GM19025 (cell line): ENCODE results near the gene MATN4.
"Not testable (repeated sequence)": the region's sequence is repeated elsewhere in the genome, so short reads cannot be mapped to it uniquely, and the experiment has no call there.

Source experiments
- ATAC-seq: cut with Tn5 transposase; IDR thresholded peaks from one replicate; pipeline ENCODE4 v1.9.1; 2021; ENCODE audit warnings: mild to moderate bottlenecking, low read depth, moderate library complexity; ENCODE audit not compliant: unreplicated experiment

Gene MATN4, protein sequence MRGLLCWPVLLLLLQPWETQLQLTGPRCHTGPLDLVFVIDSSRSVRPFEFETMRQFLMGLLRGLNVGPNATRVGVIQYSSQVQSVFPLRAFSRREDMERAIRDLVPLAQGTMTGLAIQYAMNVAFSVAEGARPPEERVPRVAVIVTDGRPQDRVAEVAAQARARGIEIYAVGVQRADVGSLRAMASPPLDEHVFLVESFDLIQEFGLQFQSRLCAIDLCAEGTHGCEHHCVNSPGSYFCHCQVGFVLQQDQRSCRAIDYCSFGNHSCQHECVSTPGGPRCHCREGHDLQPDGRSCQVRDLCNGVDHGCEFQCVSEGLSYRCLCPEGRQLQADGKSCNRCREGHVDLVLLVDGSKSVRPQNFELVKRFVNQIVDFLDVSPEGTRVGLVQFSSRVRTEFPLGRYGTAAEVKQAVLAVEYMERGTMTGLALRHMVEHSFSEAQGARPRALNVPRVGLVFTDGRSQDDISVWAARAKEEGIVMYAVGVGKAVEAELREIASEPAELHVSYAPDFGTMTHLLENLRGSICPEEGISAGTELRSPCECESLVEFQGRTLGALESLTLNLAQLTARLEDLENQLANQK

DNA sequence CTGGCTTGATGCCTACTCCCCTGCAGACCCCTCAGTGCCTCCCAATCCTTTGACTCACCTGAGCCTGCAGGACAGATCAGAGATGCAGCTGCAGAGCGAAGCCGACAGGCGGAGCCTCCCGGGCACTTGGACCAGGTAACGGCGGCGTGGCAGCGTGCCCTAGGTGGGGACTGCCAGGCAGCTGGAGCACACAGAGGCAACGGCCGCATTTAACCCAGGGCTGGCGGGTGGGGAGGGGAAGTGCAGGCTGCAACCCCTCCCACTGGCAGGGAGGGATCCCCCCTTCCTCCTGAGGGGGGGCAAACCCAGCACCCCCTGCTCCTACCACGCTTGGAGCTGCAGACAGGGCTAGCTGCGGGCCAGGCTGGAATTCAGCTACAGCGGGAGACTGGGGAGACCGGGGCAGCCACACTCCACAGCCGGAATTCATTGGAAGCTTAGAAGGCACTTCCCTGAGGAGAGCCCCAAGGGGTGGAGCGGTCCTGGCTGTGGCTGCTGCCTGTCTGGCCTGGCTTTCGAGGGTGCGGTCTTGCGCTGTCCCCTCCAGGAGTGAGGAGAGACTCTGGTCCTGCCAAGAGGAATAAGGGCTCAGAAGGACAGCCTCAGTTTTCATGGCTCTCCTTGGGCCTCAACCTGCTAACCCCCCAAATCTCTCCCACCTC is at the start of gene MATN4:
MATN4 (minus strand) TSS at position 183 of the 662 bp plus-strand sequence. CDS start 2,717 bp downstream, outside the sequence.
- ATAC-seq, result no peak

DNA sequence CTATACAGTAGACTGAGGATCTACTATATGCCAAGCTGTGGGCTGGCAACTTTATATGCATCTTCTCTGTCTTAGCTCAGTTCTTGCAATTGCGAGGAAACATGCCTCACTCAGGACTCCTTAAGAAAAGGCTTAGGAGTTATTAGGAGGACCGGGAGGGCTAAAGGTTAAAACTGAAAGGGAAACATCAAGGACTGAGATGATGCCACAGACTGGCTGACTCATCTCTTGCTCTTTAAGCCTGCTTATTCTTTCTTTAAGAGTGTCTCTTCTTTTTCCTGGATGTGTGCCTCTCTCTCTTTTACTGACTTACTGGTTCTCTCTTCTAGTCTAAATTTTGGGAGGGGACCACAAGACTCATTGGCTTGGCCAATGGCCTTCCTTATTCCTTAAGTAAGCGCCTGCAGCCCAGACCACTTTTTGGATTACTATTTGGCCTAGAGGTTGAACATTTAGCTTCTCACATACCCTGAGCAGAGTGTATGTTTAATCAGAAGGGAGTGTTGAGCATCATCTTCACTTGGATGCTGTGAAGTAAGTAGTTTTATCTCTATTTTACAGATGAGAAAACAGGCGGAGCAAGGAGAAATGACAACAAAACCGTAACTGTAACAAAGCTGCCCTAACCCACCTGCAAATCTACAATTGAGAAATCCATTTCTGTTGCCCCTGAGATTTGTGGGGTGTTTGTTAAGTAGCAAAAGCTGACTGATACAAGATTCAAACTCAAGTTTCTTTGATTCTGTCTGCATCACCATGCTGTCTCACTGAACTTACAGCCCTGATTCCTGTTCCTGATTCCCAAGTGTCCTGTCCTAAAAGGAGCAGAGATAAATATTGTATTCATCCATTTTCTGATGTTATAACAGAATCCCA is 47.3 kb upstream of the MATN4 start:
- ATAC-seq, result no peak

DNA sequence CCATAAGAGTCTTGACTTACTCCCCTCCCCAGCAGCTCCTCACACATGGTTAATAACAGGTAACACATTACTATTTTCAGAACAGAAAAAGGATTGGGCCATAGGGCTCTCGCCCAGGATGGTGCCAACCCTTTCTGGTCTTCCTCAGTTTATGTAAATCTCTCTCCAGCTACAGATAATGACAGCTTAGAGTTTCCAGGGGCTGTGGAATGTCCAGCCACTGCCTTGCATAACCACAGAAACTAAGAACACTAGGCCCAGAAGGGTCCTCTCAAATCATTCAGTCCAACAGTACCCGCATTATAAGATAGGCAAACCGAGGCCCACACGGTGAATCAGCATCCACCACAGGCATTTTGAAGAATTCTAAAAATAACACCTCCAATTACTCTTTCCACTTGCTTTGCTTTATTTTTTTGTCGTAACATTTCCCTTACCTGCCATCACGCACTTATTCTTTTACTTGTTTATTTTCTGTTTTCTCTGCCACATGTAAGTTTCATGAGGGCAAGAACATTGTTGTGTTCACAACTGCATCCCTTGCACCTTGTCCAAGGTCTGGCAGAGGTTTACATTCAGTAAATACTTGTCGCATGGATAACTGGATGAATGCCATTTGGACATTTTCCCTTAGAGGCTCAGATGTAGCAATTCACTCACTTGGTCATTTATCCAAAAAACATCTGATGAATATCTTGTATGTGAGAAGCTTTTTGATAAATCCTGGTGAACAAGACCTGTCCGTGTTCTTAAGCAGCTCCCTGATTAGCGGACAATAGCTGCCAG is 46.5 kb upstream of the MATN4 start:
- no peak for ATAC-seq

DNA sequence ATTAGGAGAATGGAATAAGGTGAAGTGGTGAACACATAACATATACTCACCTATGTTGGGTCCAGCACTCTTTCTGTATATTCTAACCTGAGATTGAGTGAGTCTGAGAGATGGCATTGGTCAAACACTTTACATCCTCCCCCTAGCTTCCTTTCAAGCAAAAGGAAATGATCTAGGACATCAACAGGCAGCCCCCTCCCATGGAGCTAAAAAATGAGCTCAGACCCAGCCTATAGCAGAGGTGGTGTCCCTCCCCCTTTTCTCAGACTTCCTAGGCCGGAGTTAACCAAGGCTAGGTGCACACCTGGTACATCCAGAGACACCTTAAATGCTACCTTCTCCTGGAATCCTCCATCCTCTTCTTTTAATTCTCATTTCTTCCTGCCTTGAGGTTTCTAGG is 45.6 kb upstream of the MATN4 start:
- ATAC-seq, result no peak

DNA sequence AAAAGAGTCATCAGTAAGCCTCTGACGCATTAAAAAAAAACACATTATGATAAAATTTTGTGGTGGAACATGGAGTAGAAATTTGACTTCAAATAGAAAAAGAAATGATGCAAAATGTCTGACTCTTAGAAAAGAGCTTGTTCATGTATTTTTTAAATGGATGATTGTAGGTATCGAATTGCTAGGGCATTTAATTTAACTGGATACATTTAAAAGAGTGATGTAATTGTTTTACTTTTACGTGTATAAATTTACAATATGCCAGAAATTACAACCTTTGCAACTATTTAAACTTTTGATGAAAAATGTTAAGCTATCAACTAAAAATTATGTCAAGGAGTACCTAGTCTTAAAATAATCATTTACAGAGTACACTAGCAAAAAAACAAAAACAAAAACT is 44.6 kb upstream of the MATN4 start:
- ATAC-seq, result no peak

DNA sequence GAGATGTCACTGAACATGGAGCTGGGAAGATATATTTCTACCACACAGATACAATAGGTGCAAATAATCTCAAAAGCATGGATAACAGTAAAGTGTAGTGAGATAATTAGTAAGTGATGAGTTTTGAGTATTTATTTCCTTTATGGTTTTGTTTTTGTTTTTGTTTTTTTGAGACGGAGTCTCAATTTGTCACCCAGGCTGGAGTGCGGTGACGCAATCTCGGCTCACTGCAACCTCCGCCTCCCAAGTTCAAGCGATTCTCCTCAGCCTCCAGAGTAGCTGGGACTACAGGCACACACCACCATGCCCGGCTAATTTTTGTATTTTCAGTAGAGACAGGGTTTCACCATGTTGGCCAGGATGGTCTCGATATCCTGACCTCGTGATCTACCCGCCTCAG is 42.7 kb upstream of the MATN4 start:
- ATAC-seq, result not testable (repeated sequence)

DNA sequence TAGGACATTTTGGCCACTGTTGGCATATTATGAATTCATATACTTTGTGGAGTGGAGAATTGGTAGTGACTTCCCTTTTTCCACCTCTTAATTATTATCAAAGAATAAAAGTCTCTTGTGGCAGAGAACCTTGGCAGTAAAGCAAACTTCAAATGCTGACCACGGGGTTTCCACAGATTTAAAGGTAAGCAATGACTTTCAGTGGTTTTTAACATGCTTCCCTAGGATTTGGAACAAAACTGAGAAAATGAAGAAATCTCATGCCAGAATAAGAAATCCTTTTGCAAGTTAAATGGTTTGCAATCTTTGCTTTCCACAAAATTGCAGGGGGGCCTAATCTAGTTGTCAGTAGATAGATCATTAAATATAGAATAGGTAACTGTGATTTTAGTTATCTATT is 42.1 kb upstream of the MATN4 start:
- ATAC-seq, result no peak

DNA sequence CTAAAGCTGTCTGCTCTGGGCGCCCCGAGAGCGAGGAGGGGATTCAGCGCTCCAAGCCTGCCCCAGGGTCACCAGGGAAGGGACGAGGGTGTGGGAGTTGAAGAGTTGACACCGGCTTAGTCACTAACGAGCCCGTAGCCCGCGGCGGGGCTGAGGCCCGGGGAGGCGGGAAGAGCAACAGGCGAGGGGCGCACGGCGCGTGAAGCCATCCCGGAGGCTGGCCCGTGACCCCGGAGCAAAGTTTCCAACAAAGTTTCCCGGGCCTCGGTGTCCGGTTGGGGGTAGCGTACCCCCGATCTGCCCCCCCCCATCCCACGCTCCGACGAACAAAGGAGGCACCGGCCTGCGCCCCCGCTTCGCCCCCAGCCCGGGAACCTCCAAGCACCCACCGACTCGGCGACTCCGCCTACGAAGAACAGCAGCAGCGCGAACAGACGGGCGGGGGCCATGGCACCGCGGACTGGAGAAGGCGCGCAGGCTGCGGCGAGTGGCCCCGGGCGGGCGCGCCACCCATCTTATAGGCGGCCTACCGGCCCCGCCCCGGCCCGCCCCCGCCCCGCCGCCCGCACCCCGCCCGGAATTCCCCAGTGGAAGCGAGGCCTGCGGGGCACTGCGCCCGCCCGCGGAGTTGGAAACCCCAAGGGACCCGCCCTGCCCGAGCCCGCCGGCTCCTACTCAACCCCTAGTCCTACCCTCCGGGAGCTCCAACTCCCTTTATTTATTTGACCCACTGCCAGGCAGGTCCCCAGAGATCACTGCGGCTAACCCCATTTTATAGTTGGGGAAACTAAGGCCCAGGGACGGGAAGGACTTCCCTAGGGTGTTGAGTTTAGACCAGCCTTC is 40.1 kb upstream of the MATN4 start, which contains the start of gene SDC4:
SDC4 (minus strand) TSS at position 489 of the 843 bp plus-strand sequence; CDS start at position 449, 40 bp downstream.
- ATAC-seq, result no peak

DNA sequence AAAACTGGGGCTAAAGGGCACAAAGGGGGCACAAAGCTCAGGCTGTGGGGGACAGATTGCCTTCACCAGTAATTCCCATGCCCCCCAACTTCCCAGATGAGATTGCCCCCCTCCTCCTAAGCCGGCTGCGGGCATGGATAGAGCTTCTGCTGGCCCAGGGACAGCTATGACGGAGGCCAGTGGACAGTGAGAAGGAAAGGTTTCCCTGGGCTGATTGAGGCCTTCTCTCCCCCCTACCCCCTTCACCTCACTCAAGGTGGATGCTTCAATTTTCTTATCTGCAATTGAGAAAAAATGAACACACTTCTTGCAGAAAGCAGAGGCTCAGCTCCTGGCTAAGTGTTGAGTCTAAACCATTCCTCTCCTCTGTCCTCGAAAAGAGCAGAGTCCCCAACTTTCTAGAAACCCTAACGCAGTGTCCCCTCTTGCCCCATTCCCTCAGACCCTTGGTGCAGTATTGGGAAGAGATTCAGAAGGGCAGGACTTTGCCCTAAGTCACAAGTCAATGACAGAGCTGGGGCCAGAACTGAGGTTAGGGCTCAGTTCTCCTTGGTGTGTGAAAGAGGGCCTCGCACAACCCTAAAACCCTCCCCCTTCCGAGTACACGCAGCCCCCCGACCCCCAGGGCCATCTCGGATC is 39.3 kb upstream of the MATN4 start:
- ATAC-seq, result no peak

DNA sequence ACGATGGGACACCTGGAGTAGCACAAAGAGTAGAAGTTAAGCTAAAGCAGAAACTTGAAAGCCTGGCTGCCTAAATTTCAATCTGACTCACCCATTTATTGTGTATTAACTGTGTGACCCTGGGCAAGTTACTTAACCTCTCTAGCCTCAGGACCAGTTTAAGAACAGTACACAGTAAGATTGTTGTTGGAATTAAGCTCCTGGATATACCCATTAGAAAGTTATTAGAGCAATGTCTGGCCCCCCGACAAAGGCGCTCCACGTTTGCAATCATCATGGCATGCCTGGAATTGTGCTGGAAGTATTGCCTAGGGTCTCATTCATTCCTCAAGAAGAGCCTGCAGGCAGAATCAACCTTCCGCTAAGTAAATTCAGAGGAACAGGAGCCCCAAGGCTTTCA is 38.8 kb upstream of the MATN4 start:
- no peak for ATAC-seq

DNA sequence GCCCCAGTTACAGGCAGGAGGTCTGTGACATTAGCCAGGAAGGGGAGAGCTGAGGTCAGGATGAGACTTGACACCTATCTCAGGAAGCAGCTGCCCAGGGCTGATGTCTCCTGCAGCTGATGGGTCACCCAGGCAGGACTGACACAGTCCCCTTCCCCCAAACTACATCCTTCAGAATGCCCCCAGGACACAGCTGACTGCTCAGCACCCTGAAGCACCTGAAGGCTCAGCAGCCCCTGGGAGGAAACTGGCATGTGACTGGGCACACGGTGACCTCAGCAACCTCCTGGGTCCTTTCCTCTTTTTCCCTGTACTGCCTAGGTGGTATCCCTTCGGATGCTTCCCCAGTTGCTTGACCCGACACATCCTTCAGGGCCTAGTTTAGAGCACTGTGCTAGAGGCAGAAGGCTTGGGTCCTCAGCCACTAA is 38.2 kb upstream of the MATN4 start:
- ATAC-seq, result no peak

DNA sequence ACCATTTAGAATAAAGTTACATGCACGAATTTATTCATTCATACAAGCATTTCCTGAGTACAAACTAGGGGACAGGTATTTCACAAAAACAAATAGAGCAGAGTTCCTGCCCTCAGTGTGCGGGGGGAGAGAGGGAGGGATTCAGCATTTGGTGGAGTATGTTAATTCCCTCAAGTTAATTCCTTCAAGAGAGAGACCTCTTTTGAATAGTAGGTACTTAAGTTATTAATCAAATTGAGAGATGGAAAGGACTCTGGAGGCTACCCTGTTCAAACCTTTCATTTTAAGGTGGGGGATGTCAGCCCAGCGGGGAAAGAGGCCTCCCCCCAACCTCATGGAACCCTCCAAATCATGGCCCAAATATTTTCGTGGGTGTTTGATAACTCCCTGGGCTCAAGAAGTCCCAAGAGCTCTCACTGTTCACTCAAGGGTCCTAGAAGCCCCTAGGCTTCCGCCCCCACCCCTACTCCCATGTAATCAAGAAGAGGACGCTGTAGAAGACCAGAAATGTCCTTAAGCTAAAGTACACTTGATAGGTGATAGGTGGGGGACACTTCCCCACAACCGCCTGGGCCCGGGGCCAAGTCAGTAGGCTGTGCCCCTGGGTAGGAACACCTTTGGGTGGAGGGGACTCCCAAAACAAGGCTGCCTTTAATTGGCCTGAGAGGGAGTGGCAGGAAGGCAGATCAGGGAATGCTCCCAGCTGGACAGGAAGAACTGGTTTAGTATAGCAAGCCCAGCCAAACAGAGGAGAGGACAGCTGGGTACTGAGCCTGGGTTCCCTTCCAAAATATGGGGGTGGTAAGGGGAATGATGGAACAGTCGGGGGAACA is 37.2 kb upstream of the MATN4 start:
- no peak for ATAC-seq

DNA sequence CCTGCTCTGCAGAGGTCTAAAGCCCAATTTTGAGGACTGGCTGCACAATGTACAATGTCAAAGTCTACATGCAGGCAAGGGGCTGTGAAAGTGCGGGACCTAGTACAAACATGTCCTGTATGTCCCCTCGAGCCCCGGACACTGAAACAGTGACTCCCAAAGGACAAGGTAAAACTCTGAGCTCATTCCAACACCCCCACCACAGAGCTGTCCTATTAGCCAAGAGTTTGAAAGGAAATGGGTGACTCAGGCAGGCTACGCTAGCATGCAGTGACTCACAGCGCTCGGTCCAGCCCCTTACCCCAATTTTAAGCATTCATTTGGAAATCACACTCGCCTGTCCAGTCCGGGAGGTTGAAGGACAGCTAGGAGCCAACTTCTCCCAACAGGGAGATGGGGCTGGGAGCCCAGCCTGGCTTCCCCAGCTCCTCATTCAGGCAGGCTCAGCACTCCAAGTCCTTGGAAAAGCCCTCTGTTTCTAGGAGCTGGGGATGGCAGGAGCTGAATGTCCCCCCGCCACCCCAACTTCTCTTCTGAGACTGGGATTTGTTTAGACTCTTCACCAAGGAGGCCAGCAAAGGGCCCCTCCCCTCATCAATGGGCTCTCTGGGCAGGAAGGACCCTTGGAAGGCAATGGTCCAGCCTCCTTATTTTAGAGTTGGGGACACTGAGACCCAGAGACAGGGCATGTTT is 36.2 kb upstream of the MATN4 start:
- no peak for ATAC-seq

DNA sequence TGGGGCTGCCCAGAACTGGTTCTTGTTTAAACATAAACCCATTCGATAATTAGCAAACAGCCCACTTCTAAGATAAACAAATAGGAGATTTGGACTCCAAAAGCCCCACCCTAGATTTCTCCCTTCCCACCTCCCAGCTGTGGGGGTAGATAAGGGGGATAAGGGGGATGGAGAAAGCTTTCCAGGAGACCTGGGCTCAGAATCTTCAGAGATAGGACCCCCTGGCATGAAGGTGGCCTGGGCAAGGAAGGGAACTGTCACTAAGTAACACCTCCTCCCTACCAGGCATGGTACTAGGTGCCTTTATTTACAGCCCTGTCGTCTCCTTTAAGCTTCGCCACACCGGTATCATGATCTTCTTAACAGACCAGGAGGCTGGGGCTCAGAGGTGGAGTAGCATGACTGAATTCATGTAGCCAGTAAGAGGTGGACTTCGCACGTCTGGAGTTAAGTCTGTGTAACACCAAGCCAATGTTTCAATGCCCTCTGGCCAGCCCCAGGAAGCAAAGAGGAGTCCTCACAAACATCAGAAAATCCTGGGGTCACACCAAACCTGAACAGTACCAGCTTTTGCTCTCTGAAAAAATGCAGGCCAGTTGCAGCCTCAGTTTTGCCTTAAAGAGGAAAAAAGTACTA is 35.6 kb upstream of the MATN4 start:
- ATAC-seq, result no peak

DNA sequence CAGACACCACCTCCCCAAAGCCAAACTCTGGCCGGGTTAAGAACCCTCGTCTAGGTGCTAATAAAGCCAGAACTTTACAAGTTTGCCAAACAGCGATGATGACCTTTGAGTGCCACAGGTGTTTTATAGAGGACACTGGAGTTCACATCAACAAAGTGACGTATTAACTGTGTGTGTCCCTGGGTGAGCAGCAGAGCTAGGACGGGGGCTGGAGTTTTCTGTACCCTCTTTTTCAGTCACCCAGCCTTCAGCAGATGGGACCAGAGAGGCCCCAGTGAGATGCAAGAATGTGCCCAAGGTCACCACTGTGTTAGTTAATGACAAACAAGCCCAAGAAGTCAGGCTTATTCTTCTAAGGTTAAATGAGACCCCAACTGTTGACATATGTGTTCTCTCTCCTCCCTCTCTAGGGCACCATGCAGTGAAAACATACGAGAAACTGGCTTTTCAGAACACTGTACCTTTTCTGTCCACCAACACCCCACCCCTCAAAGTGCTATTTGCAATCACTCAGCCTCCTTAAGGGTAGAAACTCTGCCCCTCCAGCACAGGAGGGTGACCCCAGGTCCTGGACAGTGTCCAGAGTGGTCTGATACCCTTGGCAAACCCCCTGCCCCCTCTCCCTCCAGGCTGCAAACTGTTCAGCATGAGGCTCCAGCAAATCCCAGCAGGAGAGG is 34.9 kb upstream of the MATN4 start:
- no peak for ATAC-seq
